ENCODE measurements around the gene PLIN4. TPM values are rescaled to one million over a fixed set of nuclear protein-coding genes. Genes with fewer than 3 reads are reported as not detected.

PLIN4 gene
- total RNA-seq, 1 donor from 2014 or later: not detected

GRCh38 chr19:4550018-4550417, 31.7 kb upstream of the PLIN4 start:
- Mint-ChIP-seq H3K36me3 (ENCODE audit: unreplicated experiment) (no peaks in the 10 kb centered on the region), H3K9me3 (ENCODE audit: unreplicated experiment) (no peaks in the 10 kb centered on the region), H3K27me3 (ENCODE audit: unreplicated experiment) (no peaks in the 10 kb centered on the region), H3K4me3 (ENCODE audit: unreplicated experiment) (no peak overlapping the region), H3K4me1 (ENCODE audit: unreplicated experiment) (no peaks in the 10 kb centered on the region), H3K27ac (ENCODE audit: unreplicated experiment) (no peak overlapping the region)
- no peak for TF ChIP-seq CTCF (IDR thresholded peaks at IDR 0.05)
- DNase-seq (ENCODE audit: extremely low spot score, unreplicated experiment): no peak

- H3K27ac Mint-ChIP-seq (ENCODE audit: unreplicated experiment): no peak overlapping the region
- H3K36me3 Mint-ChIP-seq (ENCODE audit: unreplicated experiment): no peaks in the 10 kb centered on the region
- no peak for TF ChIP-seq CTCF (IDR thresholded peaks at IDR 0.05)
- H3K27me3 Mint-ChIP-seq (ENCODE audit: unreplicated experiment): no peaks in the 10 kb centered on the region
- no peak overlapping the region for H3K4me3 Mint-ChIP-seq (ENCODE audit: unreplicated experiment)
- H3K9me3 Mint-ChIP-seq (ENCODE audit: unreplicated experiment): no peaks in the 10 kb centered on the region
- no peaks in the 10 kb centered on the region for H3K4me1 Mint-ChIP-seq (ENCODE audit: unreplicated experiment)
- DNase-seq (ENCODE audit: extremely low spot score, unreplicated experiment): no peak
Measured at GRCh38 chr19:4548238-4548584, 29.9 kb upstream of the PLIN4 start.

GRCh38 chr19:4547303-4548237, 29.3 kb upstream of the PLIN4 start:
- H3K27ac Mint-ChIP-seq (ENCODE audit: unreplicated experiment): no peak overlapping the region
- no peaks in the 10 kb centered on the region for H3K4me1 Mint-ChIP-seq (ENCODE audit: unreplicated experiment)
- H3K9me3 Mint-ChIP-seq (ENCODE audit: unreplicated experiment): no peaks in the 10 kb centered on the region
- DNase-seq (ENCODE audit: extremely low spot score, unreplicated experiment): no peak
- H3K4me3 Mint-ChIP-seq (ENCODE audit: unreplicated experiment): no peak overlapping the region
- no peaks in the 10 kb centered on the region for H3K27me3 Mint-ChIP-seq (ENCODE audit: unreplicated experiment)
- no peaks in the 10 kb centered on the region for H3K36me3 Mint-ChIP-seq (ENCODE audit: unreplicated experiment)
- TF ChIP-seq CTCF (IDR thresholded peaks at IDR 0.05): peak; percentile 34

- H3K9me3 Mint-ChIP-seq (ENCODE audit: unreplicated experiment): no peaks in the 10 kb centered on the region
- H3K36me3 Mint-ChIP-seq (ENCODE audit: unreplicated experiment): no peaks in the 10 kb centered on the region
- H3K4me3 Mint-ChIP-seq (ENCODE audit: unreplicated experiment): no peak overlapping the region
- no peak for DNase-seq (ENCODE audit: extremely low spot score, unreplicated experiment)
- no peak for TF ChIP-seq CTCF (IDR thresholded peaks at IDR 0.05)
- no peaks in the 10 kb centered on the region for H3K4me1 Mint-ChIP-seq (ENCODE audit: unreplicated experiment)
- H3K27ac Mint-ChIP-seq (ENCODE audit: unreplicated experiment): no peak overlapping the region
- peaks cover 9% of the 10 kb centered on the region for H3K27me3 Mint-ChIP-seq (ENCODE audit: unreplicated experiment)
Measured at GRCh38 chr19:4543842-4544647, 25.8 kb upstream of the PLIN4 start.

All from osteocyte (in vitro differentiated cells).